ENCODE measurements around the gene AQP6. TPM values are rescaled to one million over a fixed set of nuclear protein-coding genes. Genes with fewer than 3 reads are reported as not detected.

AQP6 gene
- total and polyA plus RNA-seq, 10 of the 15 experiments (the other 5 are each of a cell fraction or from before 2014, with no cell fraction given), result not detected

DNA sequence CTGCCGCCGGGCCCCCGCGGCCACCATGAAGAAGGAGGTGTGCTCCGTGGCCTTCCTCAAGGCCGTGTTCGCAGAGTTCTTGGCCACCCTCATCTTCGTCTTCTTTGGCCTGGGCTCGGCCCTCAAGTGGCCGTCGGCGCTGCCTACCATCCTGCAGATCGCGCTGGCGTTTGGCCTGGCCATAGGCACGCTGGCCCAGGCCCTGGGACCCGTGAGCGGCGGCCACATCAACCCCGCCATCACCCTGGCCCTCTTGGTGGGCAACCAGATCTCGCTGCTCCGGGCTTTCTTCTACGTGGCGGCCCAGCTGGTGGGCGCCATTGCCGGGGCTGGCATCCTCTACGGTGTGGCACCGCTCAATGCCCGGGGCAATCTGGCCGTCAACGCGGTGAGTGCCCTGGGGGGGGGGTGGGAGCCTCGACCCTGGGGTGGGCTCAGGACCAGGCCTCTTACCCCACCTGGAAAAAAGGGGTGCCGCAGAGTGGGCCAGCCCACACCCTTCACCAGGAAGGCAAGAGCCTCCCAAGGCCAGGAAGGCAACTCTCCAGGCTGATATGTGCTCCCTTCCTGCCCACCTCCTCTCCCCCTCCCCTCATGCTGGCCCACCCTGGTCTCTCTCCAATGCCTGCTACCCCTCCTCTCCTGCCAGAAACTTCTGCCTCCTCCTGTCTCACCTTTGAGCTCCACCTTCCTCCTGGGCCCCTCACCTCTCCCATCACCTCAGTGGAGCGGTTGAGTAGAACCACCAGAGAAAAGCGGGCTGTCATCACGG, 10.6 kb upstream of the AQP6 start:
- H3K36me3 ChIP-seq (ENCODE audit: control insufficient read depth in 2 of 2, insufficient read depth in 2 of 2, low read length in 1 of 2), result no peaks in the 10 kb centered on the region
- H3K4me2 ChIP-seq (ENCODE audit: control insufficient read depth, insufficient read depth), result no peak overlapping the region
- TF ChIP-seq EZH2 (IDR thresholded peaks at IDR 0.05; ENCODE audit: borderline replicate concordance, control insufficient read depth, low read depth, low read length) (no peak), BRCA1 (IDR thresholded peaks at IDR 0.05; ENCODE audit: low read depth, low read length) (no peak), NFYA (IDR thresholded peaks at IDR 0.05; ENCODE audit: borderline replicate concordance, low read depth, low read length) (no peak), SRF (IDR thresholded peaks at IDR 0.05; ENCODE audit: low read depth in 2 of 2, low read length in 2 of 2) (no peak)
- in situ Hi-C loops (cut with MboI) (no loop called here), intact Hi-C loops (cut with micrococcal nuclease; ENCODE audit: unreplicated experiment) (no loop called here)
- H3K27ac ChIP-seq (ENCODE audit: control insufficient read depth, insufficient read depth), result no peak overlapping the region
- H3K9me3 ChIP-seq (replicated peaks; ENCODE audit: control insufficient read depth, insufficient read depth, low read length), result no peaks in the 10 kb centered on the region; the same call in 2 of the 3 replicates
- peaks cover 2% of the 10 kb centered on the region for H3K4me1 ChIP-seq (ENCODE audit: control insufficient read depth, insufficient read depth, low read length)
- WGBS (ENCODE audit: insufficient coverage, insufficient replicate concordance, low lambda C conversion rate, missing lambda C conversion rate), result 49% methylated on average over 24 of the region's 37 CpGs
- H2AFZ ChIP-seq (ENCODE audit: control insufficient read depth, low read depth, low read length), result no peak overlapping the region
- H3K9ac ChIP-seq (ENCODE audit: control insufficient read depth, insufficient read depth, low read length), result no peak overlapping the region
- ChIA-PET RAD21 (ENCODE audit: unreplicated experiment) (no interaction called here), SMC1A (ENCODE audit: uncharacterized antibody, unreplicated experiment) (no interaction called here), POLR2A (no interaction called here), CTCF (no interaction called here)
- no peak for FAIRE-seq
- H3K4me3 ChIP-seq, result no peak overlapping the region
- no peak for ATAC-seq
- H4K20me1 ChIP-seq (ENCODE audit: control insufficient read depth, insufficient read depth), result no peaks in the 10 kb centered on the region
- peaks cover 6 to 30% of the 10 kb centered on the region in 2 experiments for H3K27me3 ChIP-seq (replicated peaks in 1 of 2; ENCODE audit: control insufficient read depth in 2 of 2, insufficient read depth in 2 of 2, low read length in 1 of 2)
- BruUV-seq (replicated peaks), result no TSS peak
- H3K79me2 ChIP-seq (ENCODE audit: control insufficient read depth, insufficient read depth, low read length), result no peaks in the 10 kb centered on the region
- DNase-seq (ENCODE audit: low read depth, low spot score), result no peak
